Astrocyte (in vitro differentiated cells and primary cell): ENCODE results near the gene SRGAP1. TPM values are rescaled to one million over a fixed set of nuclear protein-coding genes. Genes with fewer than 3 reads are reported as not detected.

ENCODE experiments used
- DNase-seq: peaks from one replicate; pipeline ENCODE4 v3.0.0-alpha.2; 2010; ENCODE audit warnings: low read depth
- FAIRE-seq: peaks from 2 replicates; lab custom pipeline; 2011; peaks lifted over from hg19 to GRCh38; lab: Jason Lieb, UNC
- H2AFZ ChIP-seq: 2 replicates; pipeline ENCODE4 v1.6.0; 2012; ENCODE audit warnings: low read depth, low read length, inconsistent platforms
- H3K27ac ChIP-seq: 2 replicates; pipeline ENCODE4 v1.5.1; 2011; ENCODE audit warnings: low read depth, low read length, inconsistent platforms
- H3K27me3 ChIP-seq: 2 replicates; pipeline ENCODE4 v1.6.0; 2011; ENCODE audit warnings: low read length, inconsistent platforms; ENCODE audit not compliant: insufficient read depth
- H3K36me3 ChIP-seq: 2 replicates; pipeline ENCODE4 v1.5.1; 2011; ENCODE audit warnings: low read length, inconsistent platforms; ENCODE audit not compliant: insufficient read depth
- H3K4me1 ChIP-seq: 2 replicates; pipeline ENCODE4 v1.5.1; 2011; ENCODE audit warnings: low read length, inconsistent platforms; ENCODE audit not compliant: insufficient read depth
- H3K4me2 ChIP-seq: 2 replicates; pipeline ENCODE4 v1.6.0; 2012; ENCODE audit warnings: low read length, inconsistent platforms
- H3K4me3 ChIP-seq: 2 replicates; pipeline ENCODE4 v1.5.1; 2011; ENCODE audit warnings: low read depth, mild to moderate bottlenecking, low read length, inconsistent platforms; ENCODE audit not compliant: insufficient read depth
- H3K79me2 ChIP-seq: 2 replicates; pipeline ENCODE4 v1.6.0; 2012; ENCODE audit warnings: mild to moderate bottlenecking, low read length, inconsistent platforms; ENCODE audit not compliant: insufficient read depth
- H3K9ac ChIP-seq: 2 replicates; pipeline ENCODE4 v1.6.0; 2012; ENCODE audit warnings: mild to moderate bottlenecking, low read length, inconsistent platforms
- H3K9me3 ChIP-seq: 2 replicates; pipeline ENCODE4 v1.5.1; 2012; ENCODE audit warnings: low read depth, mild to moderate bottlenecking, low read length, inconsistent platforms; ENCODE audit not compliant: insufficient read depth
- H4K20me1 ChIP-seq: 2 replicates; pipeline ENCODE4 v1.6.0; 2012; ENCODE audit warnings: low read length, inconsistent platforms; ENCODE audit not compliant: insufficient read depth
- H3K27ac Mint-ChIP-seq: one replicate; pipeline ENCODE4 v1.8.0; 2021; ENCODE audit warnings: mild to moderate bottlenecking, mixed read lengths; ENCODE audit not compliant: unreplicated experiment
- H3K27me3 Mint-ChIP-seq: one replicate; pipeline ENCODE4 v1.8.0; 2021; ENCODE audit warnings: low read depth, mixed read lengths; ENCODE audit not compliant: unreplicated experiment
- H3K36me3 Mint-ChIP-seq: one replicate; pipeline ENCODE4 v1.8.0; 2021; ENCODE audit warnings: low read depth, mixed read lengths; ENCODE audit not compliant: unreplicated experiment
- H3K4me1 Mint-ChIP-seq: one replicate; pipeline ENCODE4 v1.8.0; 2021; ENCODE audit warnings: low read depth, mixed read lengths; ENCODE audit not compliant: unreplicated experiment
- H3K4me3 Mint-ChIP-seq: one replicate; pipeline ENCODE4 v1.8.0; 2021; ENCODE audit warnings: mild to moderate bottlenecking, moderate library complexity, mixed read lengths; ENCODE audit not compliant: unreplicated experiment
- H3K9me3 Mint-ChIP-seq: one replicate; pipeline ENCODE4 v1.8.0; 2021; ENCODE audit warnings: mild to moderate bottlenecking, mixed read lengths; ENCODE audit not compliant: unreplicated experiment
- CTCF ChIP-seq: IDR thresholded peaks from 2 replicates; pipeline ENCODE4 v1.5.1; 2011; ENCODE audit warnings: low read depth, mild to moderate bottlenecking, inconsistent platforms, low read length, moderate library complexity; ENCODE audit not compliant: insufficient read depth
- EZH2 ChIP-seq: IDR thresholded peaks from 2 replicates; pipeline ENCODE4 v1.6.1; 2012; ENCODE audit warnings: mild to moderate bottlenecking, low read length, inconsistent platforms; ENCODE audit not compliant: insufficient read depth
- total RNA-seq: library from RNA; stranded (reverse); gene quantifications from 2 replicates; pipeline ENCODE4 v1.2.1, GENCODE V29; 2021

Gene SRGAP1
- total RNA-seq, 1 donor from 2014 or later: 15.2 TPM

- H3K27ac Mint-ChIP-seq: no peak overlapping the region
- H3K4me3 ChIP-seq: no peak overlapping the region
- H3K27ac ChIP-seq: no peak overlapping the region
- H3K4me3 Mint-ChIP-seq: no peak overlapping the region
- TF ChIP-seq EZH2: no peak
- no peak for TF ChIP-seq CTCF
- peaks cover 6% of the 10 kb centered on the region for H3K4me1 Mint-ChIP-seq
- no peaks in the 10 kb centered on the region for H3K9me3 ChIP-seq
- peaks cover 86% of the 10 kb centered on the region for H3K79me2 ChIP-seq
- peaks cover 46% of the 10 kb centered on the region for H4K20me1 ChIP-seq
- no peaks in the 10 kb centered on the region for H3K4me1 ChIP-seq
- FAIRE-seq (no peak), DNase-seq (no peak)
- no peaks in the 10 kb centered on the region for H3K9me3 Mint-ChIP-seq
- H3K27me3 ChIP-seq: no peaks in the 10 kb centered on the region
- peaks cover 4% of the 10 kb centered on the region for H3K36me3 Mint-ChIP-seq
- H3K27me3 Mint-ChIP-seq: no peaks in the 10 kb centered on the region
- no peak overlapping the region for H2AFZ ChIP-seq
- H3K9ac ChIP-seq: no peak overlapping the region
- no peak overlapping the region for H3K4me2 ChIP-seq
- no peaks in the 10 kb centered on the region for H3K36me3 ChIP-seq
Observed at GRCh38 chr12:63874897-63875480, 30.5 kb downstream of the SRGAP1 start.

- Histone ChIP-seq H2AFZ (no peak overlapping the region), H3K4me2 (no peak overlapping the region), H3K27me3 (no peaks in the 10 kb centered on the region), H3K79me2 (peaks cover 87% of the 10 kb centered on the region), H3K9me3 (no peaks in the 10 kb centered on the region), H3K9ac (no peak overlapping the region), H3K27ac (no peak overlapping the region), H3K36me3 (no peaks in the 10 kb centered on the region), H3K4me1 (no peaks in the 10 kb centered on the region), H4K20me1 (peaks cover 41% of the 10 kb centered on the region), H3K4me3 (no peak overlapping the region)
- H3K9me3 Mint-ChIP-seq: no peaks in the 10 kb centered on the region
- peaks cover 8% of the 10 kb centered on the region for H3K4me1 Mint-ChIP-seq
- FAIRE-seq (no peak), DNase-seq (no peak)
- H3K36me3 Mint-ChIP-seq: peaks cover 5% of the 10 kb centered on the region
- no peaks in the 10 kb centered on the region for H3K27me3 Mint-ChIP-seq
- H3K27ac Mint-ChIP-seq: no peak overlapping the region
- H3K4me3 Mint-ChIP-seq: no peak overlapping the region
- TF ChIP-seq CTCF (no peak), EZH2 (no peak)
Observed at GRCh38 chr12:63875703-63876102, 31.2 kb downstream of the SRGAP1 start.

- Histone ChIP-seq H3K79me2 (peaks cover 88% of the 10 kb centered on the region), H3K27me3 (no peaks in the 10 kb centered on the region), H3K4me2 (no peak overlapping the region), H3K9ac (no peak overlapping the region), H3K4me3 (no peak overlapping the region), H3K27ac (no peak overlapping the region), H4K20me1 (peaks cover 28% of the 10 kb centered on the region), H3K9me3 (no peaks in the 10 kb centered on the region), H3K4me1 (no peaks in the 10 kb centered on the region), H2AFZ (no peak overlapping the region), H3K36me3 (no peaks in the 10 kb centered on the region)
- DNase-seq (no peak), FAIRE-seq (no peak)
- Mint-ChIP-seq H3K4me3 (no peak overlapping the region), H3K4me1 (peaks cover 8% of the 10 kb centered on the region), H3K9me3 (no peaks in the 10 kb centered on the region), H3K27ac (no peak overlapping the region), H3K36me3 (peaks cover 5% of the 10 kb centered on the region), H3K27me3 (no peaks in the 10 kb centered on the region)
- TF ChIP-seq EZH2 (no peak), CTCF (no peak)
Observed at GRCh38 chr12:63876980-63877379, 32.5 kb downstream of the SRGAP1 start.
